HG02970 (cell line): Measurements from ENCODE around the gene ZNF546.
"Not testable (repeated sequence)": the region's sequence is repeated elsewhere in the genome, so short reads cannot be mapped to it uniquely, and the experiment has no call there.

Experiments used
- ATAC-seq: cut with Tn5 transposase; IDR thresholded peaks from one replicate; pipeline ENCODE4 v1.9.1; 2021; ENCODE audit warnings: mild to moderate bottlenecking, moderate library complexity, moderate number of reproducible peaks; ENCODE audit not compliant: unreplicated experiment, low FRiP score

The ZNF546 gene

DNA sequence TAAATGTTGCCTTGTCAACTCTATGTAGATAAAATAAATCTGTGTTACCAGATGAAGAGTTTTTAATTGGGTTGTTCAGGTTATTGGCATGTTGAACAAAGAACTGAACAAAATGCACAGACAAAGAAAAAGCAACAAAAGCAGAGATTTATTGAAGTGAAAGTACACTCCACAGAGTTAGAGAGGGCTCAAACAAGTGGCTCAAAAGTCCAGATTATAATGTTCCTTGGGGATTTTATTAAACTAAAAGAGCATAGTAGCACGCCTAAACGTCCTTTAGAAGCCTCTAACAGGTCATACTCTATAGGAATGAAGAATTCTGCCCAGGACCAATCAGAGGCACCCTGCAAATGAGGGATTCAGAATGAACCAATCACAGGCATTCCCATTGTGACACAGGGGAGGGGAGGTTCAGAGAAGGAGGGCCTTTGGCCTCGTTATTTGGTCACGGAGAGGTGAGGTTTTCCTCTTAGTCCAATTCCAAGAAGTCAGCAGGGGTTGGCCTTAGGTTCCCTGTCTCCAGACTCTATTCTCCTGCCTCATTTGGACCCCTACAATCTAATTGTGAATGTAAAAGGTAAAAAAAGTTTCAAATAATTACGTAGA lies 13.1 kb upstream of the ZNF546 start:
- no peak for ATAC-seq

DNA sequence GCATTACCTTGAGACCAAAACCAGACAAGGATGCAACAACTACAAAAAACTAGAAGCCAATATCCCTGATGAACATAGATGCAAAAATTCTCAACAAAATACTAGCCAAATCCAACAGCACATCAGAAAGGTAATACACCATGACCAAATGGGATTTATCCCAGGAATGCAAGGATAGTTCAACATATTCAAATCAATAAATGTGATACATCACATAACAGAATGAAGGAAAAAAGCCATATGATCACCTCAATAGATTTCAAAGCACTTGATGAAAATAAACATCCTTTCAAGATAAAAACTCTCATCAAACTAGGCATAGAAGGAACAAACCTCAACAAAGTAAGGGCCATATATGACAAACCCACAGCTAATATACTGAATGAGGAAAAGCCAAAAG lies 10.2 kb upstream of the ZNF546 start:
- no peak for ATAC-seq

DNA sequence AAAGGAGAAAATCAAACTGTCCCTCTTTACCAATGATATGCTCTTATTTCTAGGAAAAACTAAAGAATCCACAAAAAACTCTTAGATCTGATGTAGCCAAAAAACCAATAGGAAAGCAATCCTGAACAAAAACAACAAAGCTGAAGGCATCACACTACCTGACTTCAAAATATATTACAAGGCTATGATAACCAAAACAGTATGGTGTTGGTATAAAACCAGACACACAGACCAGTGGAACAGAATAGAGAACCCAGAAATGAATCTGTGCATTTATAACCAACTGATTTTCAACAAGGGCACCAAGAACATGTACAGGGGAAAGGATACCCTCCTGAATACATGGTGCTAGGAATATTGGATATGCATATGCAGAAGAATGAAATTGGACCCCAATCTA lies 9.7 kb upstream of the ZNF546 start:
- ATAC-seq: no peak

DNA sequence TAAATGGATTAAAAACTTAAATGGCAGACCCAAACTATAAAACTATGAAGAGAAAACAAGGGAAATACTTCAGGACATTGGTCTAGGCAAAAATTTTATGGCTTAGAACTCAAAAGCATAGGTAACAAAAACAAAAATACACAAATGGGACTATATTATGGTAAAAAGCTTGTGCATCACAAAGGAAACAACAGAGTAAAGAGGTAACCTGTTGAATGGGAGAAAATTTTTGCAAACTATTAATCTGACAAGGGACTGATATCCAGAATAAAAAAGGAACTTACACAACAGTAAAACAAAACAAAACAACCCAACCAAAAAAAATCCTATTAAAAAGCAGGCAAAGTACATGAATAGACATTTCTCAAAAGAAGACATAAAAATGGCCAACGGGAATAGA lies 9.3 kb upstream of the ZNF546 start:
- ATAC-seq: no peak

DNA sequence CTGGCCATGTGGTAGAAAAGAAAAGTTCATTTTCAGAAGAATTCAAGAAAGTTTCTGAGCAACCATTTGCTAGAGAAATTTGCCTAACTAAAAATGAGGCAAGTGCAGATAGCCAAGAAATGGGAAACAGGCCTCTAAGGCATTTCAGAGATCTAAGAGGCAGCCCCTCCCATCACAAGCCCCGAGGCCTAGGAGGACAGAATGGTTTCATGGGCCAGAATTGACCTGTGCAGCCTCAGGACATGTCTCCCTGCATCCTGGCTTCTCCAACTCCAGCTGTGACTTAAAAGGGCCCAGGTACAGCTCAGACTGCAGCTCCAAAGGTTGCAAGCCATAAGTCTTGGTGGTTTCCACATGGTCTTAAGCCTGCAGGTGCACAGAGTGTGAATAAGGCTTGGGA lies 3.3 kb upstream of the ZNF546 start:
- ATAC-seq: no peak

DNA sequence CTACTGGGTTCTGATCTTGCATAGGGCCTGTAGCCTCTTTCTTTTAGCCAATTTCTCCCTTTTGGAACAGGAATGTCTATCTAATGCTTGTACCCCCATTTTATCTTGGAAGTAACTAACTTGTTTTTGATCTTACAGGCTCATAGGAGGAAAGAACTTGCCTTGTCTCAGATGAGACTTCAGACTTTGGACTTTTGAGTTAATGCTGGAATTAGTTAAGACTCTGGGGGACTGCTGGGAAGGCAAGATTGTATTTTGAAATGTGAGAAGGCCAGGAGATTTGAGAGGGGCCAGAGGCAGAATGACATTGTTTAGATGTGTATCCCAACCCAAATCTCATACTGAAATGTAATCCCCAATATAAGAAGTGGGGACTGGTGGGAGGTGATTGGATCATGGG lies 2.5 kb upstream of the ZNF546 start:
- ATAC-seq: no peak

DNA sequence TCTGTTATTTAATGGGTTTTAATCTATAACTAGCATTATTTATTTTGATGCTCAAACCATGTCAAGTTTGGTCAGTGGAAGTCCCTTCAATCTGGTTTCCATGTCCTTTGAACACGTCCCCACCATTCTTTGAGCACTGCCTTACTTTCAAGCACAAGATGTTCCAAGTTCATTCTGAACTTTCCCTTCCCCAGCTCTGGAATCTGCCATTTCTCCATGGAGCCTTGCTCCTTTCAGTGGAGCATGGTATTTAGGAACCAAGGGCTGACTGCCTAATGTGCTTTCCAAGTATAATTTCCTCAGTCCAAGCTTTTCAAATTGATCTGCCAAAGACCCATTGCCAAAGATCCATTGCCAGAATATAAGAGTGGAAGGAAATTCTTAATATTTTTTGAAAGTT lies 1.1 kb upstream of the ZNF546 start:
- ATAC-seq: no peak

DNA sequence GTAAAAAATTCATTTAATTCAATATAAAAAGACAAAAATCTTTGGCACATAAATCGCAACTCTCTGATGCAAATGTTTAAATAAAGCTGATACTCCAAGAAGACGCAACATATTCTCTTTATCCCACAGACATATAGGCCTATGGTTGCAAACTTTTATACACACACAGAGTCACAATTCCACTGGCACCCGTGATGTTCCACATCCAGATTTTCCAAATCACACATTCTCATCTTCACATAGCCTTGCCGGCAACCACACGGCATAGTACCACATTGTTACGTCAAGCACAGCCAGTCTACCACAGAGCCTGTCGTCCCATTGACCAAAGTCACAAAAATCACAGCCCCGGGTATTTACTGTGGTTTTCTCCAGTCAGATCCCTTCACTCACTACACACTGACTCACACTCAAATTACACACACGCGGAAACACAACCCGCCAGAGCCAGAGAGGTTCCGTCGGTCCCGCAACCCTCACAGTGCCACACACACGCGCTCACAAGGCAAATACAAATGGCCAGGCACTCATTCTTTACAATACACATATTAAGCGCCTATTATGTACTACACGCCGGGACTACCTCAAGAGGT lies 546 bp upstream of the ZNF546 start:
- peak; percentile 5 for ATAC-seq

DNA sequence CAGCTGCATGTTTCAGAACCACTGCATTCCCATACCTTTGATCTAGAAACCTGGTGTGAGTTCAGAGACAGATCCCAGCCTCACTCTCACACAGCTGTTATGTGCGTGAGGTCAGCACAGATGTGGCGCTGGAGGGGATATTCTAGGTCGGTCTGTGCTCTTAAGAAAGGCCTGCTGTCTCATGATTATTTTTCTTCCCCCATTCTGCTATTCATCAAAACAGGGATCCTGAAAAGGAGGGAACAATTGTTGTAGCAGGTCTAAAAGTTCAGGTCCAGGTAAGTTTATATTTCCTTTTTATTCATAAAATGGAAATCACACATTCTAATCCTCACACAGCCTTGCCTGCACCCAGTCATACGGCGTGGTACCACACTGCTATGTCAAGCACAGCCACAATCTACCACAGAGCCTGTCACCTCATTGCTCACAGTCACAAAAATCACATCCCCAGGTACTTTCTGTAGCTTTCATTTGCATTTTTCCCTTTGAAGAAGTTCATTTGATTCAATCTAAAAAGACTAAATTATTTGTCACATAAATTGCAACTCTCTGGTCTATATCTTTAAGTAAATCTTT lies 867 bp downstream of the ZNF546 start:
- ATAC-seq: peak; percentile 4

DNA sequence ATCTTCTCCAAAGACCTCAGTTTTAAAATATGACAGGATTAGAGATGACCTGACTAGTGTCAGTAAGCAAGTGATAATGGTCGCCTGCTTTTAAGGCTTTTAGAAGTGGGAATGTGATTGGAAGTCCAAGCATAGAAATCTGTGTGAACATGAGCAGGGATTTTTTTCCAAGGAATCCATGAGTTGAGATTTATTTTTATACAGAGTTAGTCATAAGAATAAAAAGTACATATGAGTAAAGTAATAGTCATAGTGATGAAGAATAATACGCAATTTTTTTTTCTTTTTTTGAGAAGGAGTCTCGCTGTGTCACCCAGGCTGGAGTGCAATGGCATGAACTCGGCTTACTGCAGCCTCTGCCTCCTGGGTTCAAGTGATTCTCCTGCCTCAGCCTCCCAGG lies 1.6 kb downstream of the ZNF546 start:
- ATAC-seq: no peak

DNA sequence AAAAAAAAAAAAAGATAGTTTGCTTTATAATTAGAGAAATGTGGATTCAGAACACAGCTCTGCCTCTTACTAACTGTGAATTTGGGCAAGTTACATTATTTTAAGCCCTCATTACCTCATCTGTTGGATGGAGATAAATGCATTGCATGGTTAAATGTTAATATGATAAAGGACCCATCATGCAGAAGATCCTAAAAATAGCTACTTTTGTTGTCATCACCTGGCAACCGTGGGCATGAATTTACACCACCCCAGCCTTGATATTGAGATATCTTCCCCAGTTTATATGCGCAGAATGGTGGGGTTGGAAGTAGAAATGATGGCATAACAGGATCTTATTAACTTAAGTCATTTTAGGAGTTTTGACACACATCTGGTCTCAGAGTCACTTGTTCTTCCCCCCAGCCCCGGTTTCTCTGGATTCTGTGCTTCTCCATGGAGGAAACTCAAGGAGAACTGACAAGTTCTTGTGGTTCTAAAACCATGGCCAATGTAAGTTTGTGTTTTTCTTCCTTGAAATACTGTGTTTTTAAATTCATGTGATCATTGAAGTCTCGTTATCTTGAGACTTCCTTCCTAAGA lies 8.9 kb downstream of the ZNF546 start:
- ATAC-seq: no peak

DNA sequence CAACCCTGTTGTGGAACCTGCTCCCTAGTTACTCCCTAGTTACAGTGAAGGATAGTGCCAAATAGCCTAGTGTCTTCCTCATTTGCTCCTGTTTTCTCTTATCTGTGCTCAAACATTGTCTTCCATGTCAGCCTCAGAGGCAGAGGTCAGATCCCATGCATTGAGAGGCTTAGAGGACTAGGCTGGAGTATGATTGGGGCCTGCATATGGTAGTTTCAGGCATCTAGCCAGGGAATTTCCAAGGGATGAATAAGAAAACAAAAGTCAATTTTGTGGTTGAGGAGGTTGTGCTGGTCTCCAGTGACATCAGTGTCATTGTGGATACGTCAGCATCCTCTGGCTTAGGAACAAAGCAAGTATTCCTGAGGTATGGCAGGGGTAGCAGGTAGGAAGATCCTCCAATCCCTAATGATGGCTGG lies 9.4 kb downstream of the ZNF546 start:
- ATAC-seq: no peak

DNA sequence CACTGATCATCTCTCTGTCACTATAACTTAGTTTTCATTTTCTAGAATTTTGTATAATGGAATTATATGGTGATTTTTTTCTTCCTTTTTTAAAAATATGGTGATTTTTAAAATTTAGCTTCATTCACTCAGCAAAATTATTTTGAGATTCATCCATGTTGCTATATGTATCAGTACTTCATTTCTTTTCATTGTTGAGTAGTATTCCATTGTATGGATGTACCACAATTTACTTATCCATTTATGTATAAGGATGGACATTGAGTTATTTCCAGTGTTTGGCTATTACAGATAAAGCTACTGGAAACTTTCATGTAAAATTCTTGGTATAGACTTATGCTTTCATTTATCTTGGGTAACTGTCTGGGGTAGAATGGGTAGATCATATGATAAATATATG lies 12.8 kb downstream of the ZNF546 start:
- no peak for ATAC-seq

DNA sequence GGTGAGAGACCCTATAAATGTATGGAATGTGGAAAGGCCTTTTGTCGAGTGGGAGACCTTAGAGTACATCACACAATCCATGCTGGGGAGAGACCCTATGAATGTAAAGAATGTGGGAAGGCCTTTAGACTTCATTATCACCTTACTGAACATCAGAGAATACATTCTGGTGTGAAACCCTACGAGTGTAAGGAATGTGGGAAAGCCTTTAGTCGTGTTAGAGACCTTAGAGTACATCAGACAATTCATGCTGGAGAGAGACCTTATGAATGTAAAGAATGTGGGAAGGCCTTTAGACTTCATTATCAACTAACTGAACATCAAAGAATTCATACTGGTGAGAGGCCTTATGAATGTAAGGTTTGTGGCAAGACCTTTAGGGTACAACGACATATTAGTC lies 17.1 kb downstream of the ZNF546 start:
- no peak for ATAC-seq

DNA sequence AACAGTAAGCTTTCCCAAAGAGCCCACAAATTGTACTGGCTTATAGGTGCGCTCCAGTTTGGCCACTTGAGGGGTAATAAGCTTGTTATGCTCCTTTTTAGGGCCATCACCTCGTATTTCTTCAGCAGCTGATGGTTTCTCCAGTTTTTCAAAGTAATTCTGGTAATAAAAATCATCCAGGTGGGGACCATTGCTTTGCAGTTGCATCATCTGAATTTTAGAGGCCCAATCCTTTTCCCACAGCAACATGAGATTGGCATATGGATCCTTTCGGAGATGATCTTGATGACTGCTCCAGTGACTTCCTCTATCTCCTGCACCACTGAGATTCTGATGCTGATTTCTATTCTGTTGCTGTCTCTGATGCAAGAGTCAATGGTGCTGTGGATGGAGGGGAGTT lies 27.1 kb downstream of the ZNF546 start:
- ATAC-seq: no peak

DNA sequence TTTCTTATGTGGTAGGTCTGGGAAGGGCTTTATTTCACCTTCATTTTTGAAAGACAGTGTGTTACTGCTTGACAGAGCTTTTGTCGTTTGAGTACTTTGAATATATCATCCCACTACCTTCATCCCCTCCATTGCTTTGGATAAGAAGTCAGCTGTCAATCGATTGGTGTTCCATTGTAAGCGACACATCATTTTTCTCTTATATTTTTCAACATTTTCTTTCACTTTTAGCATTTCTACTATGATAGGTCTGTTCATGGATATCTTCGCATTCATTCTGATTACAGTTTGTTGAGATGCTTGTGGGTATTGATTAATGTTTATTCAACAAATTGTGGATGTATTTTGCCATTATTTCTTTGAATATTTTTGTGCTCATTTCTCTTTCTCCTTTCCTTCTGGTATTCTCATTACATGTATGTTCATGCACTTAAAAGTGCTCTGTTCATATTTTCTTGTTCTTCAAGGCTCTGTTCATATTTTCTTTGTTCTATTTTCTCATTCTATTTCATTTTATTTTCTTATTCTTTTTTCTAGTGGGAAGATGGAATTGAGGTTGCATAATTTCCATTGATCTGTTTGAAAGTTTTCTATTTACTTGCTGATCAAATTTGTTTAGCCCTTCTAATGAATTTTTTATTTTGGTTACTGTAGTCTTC lies 29.2 kb downstream of the ZNF546 start:
- ATAC-seq: no peak

DNA sequence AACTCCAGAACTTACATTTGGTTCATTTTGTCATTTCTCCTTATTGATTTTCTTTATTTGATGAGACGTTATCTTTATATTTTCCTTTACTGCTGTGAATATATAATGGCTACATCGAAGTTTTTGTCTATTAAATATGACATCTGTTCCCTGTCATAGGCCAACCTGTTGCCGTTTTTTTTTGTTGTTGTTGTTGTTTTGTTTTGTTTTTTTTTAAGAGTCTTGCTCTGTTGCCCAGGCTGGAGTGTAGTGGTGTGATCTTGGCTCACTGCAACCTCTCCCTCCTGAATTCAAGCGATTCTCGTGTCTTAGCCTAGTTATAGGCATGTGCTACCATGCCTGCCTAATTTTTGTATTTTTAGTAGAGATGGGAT lies 29.7 kb downstream of the ZNF546 start:
- no peak for ATAC-seq

DNA sequence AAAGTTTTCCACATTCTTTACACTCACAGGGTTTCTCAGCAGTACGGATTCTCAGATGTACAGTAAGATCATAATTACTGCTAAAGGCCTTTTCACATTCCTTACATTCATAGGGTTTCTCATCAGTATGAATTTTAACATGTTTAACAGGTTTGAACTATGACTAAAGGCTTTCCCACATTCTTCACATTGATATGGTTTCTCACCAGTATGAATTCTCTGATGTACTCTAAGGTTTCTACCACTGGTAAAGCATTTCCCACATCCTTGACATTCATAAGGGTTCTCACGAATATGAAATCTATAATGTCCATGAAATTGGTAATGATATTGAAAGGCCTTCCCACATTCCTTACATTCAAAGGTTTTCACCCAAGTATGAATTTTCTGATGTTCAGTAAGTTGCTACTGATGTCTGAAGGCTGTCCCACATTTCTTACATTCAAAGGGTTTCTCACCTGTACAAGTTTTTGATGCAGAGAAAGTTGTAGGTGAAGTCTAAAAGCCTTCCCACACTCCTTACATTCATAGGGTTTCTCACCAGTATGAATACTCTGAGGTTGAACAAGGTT lies 37.2 kb downstream of the ZNF546 start:
- ATAC-seq: no peak

DNA sequence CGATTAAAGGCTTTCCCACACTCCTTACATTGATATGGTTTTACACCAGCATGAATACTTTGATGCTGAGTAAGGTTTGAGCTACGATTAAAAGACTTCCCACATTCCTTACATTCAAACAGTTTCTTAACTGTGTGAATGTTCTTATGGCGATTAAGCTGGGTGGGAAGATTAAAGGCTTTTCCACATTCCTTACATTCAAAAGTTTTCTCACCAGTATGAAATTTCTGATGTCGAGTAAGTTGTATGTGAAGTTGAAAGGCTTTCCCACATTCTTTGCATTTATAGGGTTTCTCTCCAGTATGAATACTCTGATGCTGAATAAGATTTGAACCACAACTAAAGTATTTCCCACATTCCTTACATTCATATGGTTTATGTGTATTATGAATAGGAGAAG lies 39.1 kb downstream of the ZNF546 start:
- no peak for ATAC-seq

DNA sequence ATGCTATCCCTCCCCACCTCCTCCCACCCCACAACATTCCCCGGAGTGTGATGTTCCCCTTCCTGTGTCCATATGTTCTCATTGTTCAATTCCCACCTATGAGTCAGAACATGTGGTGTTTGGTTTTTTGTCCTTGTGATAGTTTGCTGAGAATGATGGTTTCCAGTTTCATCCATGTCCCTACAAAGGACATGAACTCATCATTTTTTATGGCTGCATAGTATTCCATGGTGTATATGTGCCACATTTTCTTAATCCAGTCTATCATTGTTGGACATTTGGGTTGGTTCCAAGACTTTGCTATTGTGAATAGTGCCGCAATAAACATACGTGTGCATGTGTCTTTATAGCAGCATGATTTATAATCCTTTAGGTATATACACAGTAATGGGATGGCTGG lies 41.2 kb downstream of the ZNF546 start:
- ATAC-seq: not testable (repeated sequence)

DNA sequence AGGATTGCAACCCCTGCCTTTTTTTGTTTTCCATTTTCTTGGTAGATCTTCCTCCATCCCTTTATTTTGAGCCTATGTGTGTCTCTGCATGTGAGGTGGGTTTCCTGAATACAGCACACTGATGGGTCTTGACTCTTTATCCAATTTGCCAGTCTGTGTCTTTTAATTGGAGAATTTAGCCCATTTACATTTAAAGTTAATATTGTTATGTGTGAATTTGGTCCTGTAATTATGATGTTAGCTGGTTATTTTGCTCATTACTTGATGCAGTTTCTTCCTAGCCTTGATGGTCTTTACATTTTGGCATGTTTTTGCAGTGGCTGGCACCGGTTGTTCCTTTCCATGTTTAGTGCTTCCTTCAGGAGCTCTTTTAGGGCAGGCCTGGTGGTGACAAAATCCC lies 44.9 kb downstream of the ZNF546 start:
- not testable (repeated sequence) for ATAC-seq
